PC-9 (cell line): ENCODE results near the gene SMTNL1. TPM values are rescaled to one million over a fixed set of nuclear protein-coding genes. Genes with fewer than 3 reads are reported as not detected.
"Not testable (repeated sequence)": the region's sequence is repeated elsewhere in the genome, so short reads cannot be mapped to it uniquely, and the experiment has no call there.

Source experiments
- BruUV-seq: library from RNA; stranded (reverse); fragments of 400-500 nt; replicated peaks from 2 replicates; lab custom pipeline; 2021; lab: Mats Ljungman, UMichigan
- CTCF ChIA-PET: fragments of 300-600 bp; sonication (Branson Sonifier 250); formaldehyde crosslinking; loops from one replicate; lab custom pipeline; 2022; ENCODE audit warnings: antibody characterized with exemption; lab: Charles Lee
- POLR2A ChIA-PET: fragments of 300-600 bp; sonication (Branson Sonifier 250); formaldehyde crosslinking; loops from one replicate; lab custom pipeline; 2022; ENCODE audit warnings: antibody characterized with exemption; ENCODE audit not compliant: unreplicated experiment; lab: Charles Lee
- DNase-seq, 2 experiments: peaks; one replicate each; pipeline versions ENCODE4 v3.0.0 to v3.0.0-alpha.2; 2015 to 2022; ENCODE audit warnings: mixed read lengths in 1 of 2
- H2AFZ ChIP-seq: fragments of 200-600 bp; sonication (generic); 2 replicates; pipeline ENCODE4 v1.8.1; 2017; ENCODE audit warnings: antibody characterized with exemption
- H3F3A ChIP-seq: fragments of 200-600 bp; sonication (generic); 2 replicates; pipeline ENCODE4 v1.8.1; 2017; ENCODE audit warnings: antibody characterized with exemption, mild to moderate bottlenecking, low read depth; ENCODE audit not compliant: insufficient read depth
- H3K27ac ChIP-seq: fragments of 200-600 bp; sonication (generic); 2 replicates; pipeline ENCODE4 v1.6.1; 2016; ENCODE audit warnings: mixed run types
- H3K27me3 ChIP-seq: fragments of 200-600 bp; sonication (generic); 2 replicates; pipeline ENCODE4 v1.6.1; 2016; ENCODE audit warnings: low read depth, mixed run types; ENCODE audit not compliant: insufficient read depth
- H3K36me3 ChIP-seq: fragments of 200-600 bp; sonication (generic); 2 replicates; pipeline ENCODE4 v1.6.1; 2016; ENCODE audit warnings: low read depth, mixed run types
- H3K4me1 ChIP-seq: fragments of 200-600 bp; sonication (generic); replicated peaks from 2 replicates; pipeline ENCODE4 v1.6.1; 2016; ENCODE audit warnings: mixed run types; ENCODE audit not compliant: insufficient read depth
- H3K4me2 ChIP-seq: fragments of 200-600 bp; sonication (generic); 2 replicates; pipeline ENCODE4 v1.6.1; 2017; ENCODE audit warnings: mixed run types
- H3K4me3 ChIP-seq: fragments of 200-600 bp; sonication (generic); 2 replicates; pipeline ENCODE4 v1.6.1; 2016; ENCODE audit warnings: mixed run types
- H3K79me2 ChIP-seq: fragments of 200-600 bp; sonication (generic); 2 replicates; pipeline ENCODE4 v1.6.1; 2017; ENCODE audit warnings: low read depth, mixed run types
- H3K9me2 ChIP-seq: fragments of 200-600 bp; sonication (generic); 2 replicates; pipeline ENCODE4 v1.8.1; 2017; ENCODE audit warnings: mild to moderate bottlenecking; ENCODE audit not compliant: insufficient read depth
- H3K9me3 ChIP-seq: fragments of 200-600 bp; sonication (generic); 2 replicates; pipeline ENCODE4 v1.8.1; 2016; ENCODE audit warnings: low read depth; ENCODE audit not compliant: insufficient read depth
- H4K20me1 ChIP-seq: fragments of 200-600 bp; sonication (generic); 2 replicates; pipeline ENCODE4 v1.8.1; 2017; ENCODE audit not compliant: insufficient read depth
- EZH2 ChIP-seq: fragments of 200-600 bp; sonication (generic); IDR thresholded peaks from 2 replicates; pipeline ENCODE4 v1.8.0; 2017; ENCODE audit warnings: antibody characterized with exemption, low read depth
- intact Hi-C: fragments of 100-400 bp; cut with micrococcal nuclease; formaldehyde crosslinking; loops from one replicate; pipeline ENCODE4 v1.10.0; 2022; ENCODE audit not compliant: unreplicated experiment
- total RNA-seq: library from RNA; stranded (reverse); gene quantifications from 2 replicates; pipeline ENCODE4 v1.2.3, GENCODE V29; 2021
- TF ChIP-seq, protein P1 (sequence below): fragments of 200-600 bp; sonication (generic); conservative IDR thresholded peaks from 2 replicates; pipeline ENCODE4 v1.6.1; 2017; ENCODE audit warnings: mixed run types, antibody characterized with exemption, mild to moderate bottlenecking, moderate library complexity

The SMTNL1 gene
- total RNA-seq, 1 experiment from 2014 or later: not detected

DNA sequence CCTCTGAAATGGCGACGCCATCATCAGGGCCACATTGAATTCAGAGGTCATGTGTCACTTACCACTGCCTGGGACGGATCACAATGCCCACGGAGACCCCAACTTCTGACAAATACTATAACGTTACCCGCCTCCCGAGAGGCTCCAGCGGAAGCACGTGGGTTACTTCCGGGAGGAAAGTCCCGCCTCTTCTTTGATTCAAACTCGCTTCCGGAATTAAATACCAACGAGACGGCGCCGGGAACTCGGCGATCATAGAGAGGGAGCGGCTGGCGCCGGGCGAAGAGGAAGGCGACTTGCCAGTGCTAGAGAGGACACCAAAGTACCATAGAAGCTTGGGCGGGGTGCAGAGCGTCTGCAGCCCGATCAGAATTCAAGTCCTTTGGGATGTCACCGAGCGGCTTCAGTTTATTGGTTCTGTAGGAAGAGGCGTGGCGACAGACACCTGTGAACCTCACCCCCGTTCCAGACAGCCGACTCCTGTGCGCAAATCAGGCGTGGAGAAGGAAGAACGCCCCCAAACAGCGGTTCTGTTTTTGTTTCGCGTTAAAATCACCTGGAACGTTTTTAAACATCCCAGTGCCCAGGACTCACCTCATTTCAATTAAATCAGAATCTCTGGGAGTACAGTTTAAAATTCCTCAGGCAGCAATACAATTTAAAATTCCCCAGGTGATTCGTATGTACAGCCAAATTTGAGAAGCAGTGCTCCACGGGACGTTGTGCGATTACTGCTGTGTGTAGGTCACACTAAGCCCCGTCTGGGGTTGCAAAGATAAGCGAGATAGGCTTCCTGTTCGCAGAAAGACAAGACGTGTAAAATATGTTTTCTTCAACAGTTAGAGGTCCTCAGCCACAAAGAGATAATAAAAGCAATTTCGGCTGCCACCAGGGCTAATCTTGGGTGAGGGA is 6.5 kb upstream of the SMTNL1 start, which contains the start of gene TIMM10:
Gene TIMM10, minus strand, starts transcription at position 159 of the 912 bp plus-strand sequence. CDS start 565 bp downstream, outside the sequence.
- Histone ChIP-seq H3K79me2 (peaks cover 20% of the 10 kb centered on the region), H3K4me1 (peaks cover 27% of the 10 kb centered on the region), H3K27me3 (peaks cover 4% of the 10 kb centered on the region; the same call in 1 of the 2 replicates), H2AFZ (peak within 1 kb of the TSS; percentile 98), H4K20me1 (no peaks in the 10 kb centered on the region), H3K36me3 (peaks cover 4% of the 10 kb centered on the region; the same call in 1 of the 2 replicates), H3K9me3 (no peaks in the 10 kb centered on the region), H3K4me2 (peak within 1 kb of the TSS; percentile 96), H3K27ac (peak within 1 kb of the TSS; percentile 48), H3K9me2 (no peaks in the 10 kb centered on the region), H3F3A (peaks cover 27% of the 10 kb centered on the region; the same call in 1 of the 2 replicates), H3K4me3 (peak within 1 kb of the TSS; percentile 83)
- no peak for TF ChIP-seq EZH2
- TF ChIP-seq, protein P1, sequence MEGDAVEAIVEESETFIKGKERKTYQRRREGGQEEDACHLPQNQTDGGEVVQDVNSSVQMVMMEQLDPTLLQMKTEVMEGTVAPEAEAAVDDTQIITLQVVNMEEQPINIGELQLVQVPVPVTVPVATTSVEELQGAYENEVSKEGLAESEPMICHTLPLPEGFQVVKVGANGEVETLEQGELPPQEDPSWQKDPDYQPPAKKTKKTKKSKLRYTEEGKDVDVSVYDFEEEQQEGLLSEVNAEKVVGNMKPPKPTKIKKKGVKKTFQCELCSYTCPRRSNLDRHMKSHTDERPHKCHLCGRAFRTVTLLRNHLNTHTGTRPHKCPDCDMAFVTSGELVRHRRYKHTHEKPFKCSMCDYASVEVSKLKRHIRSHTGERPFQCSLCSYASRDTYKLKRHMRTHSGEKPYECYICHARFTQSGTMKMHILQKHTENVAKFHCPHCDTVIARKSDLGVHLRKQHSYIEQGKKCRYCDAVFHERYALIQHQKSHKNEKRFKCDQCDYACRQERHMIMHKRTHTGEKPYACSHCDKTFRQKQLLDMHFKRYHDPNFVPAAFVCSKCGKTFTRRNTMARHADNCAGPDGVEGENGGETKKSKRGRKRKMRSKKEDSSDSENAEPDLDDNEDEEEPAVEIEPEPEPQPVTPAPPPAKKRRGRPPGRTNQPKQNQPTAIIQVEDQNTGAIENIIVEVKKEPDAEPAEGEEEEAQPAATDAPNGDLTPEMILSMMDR: peak; percentile 23; the same call in 1 of the 2 replicates
- DNase-seq: peak; percentile 98 to 99
- BruUV-seq: TSS peak; percentile 89
- ChIA-PET CTCF (interaction anchor here (1.2 kb wide), 1 partner anchor 37 kb away, joined by 5 read pairs; no protein-coding TSS in a partner anchor), POLR2A (interaction anchor here (0.5 to 0.8 kb wide), 3 partner anchors 10 to 373 kb away, joined by 3 to 6 read pairs (median 4); no protein-coding TSS in a partner anchor)
- intact Hi-C loops: loop anchor here (1.0 to 10.0 kb wide), 5 partner anchors 36 to 274 kb away; partner anchors contain the start of genes CLP1, MED19, TMX2 and UBE2L6

DNA sequence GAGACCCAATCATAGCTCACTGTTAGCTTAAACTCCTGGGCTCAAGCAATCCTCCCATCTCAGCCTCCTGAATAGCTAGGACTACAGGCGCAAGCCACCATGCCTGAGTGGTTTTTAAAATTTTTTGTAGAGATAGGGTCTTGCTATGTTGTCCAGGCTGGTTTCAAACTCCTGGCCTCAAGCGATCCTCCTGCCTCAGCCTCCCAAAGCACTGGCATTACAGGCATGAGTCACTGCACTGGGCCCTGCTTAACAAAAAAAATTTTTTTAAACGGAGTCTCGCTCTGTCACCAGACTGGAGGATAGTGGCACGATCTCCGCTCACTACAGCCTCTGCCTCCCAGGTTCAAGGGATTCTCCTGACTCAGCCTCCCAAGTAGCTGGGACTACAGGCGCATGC is 2.9 kb upstream of the SMTNL1 start:
- DNase-seq, H3K9me3 ChIP-seq, POLR2A ChIA-PET, H3K27me3 ChIP-seq, H3K27ac ChIP-seq, H3K4me3 ChIP-seq, H3K36me3 ChIP-seq, BruUV-seq, H4K20me1 ChIP-seq, H3K9me2 ChIP-seq, H2AFZ ChIP-seq, H3K4me2 ChIP-seq: not testable (repeated sequence)
- H3F3A ChIP-seq: peaks cover 12% of the 10 kb centered on the region; the same call in 1 of the 2 replicates
- CTCF ChIA-PET: interaction anchor here (0.7 kb wide), 1 partner anchor 107 kb away, joined by 5 read pairs; no protein-coding TSS in a partner anchor
- peaks cover 11% of the 10 kb centered on the region for H3K79me2 ChIP-seq
- H3K4me1 ChIP-seq: peaks cover 15% of the 10 kb centered on the region
- intact Hi-C loops: loop anchor here (5.0 to 10.0 kb wide), 2 partner anchors 123 to 270 kb away; partner anchors contain the start of gene CLP1

DNA sequence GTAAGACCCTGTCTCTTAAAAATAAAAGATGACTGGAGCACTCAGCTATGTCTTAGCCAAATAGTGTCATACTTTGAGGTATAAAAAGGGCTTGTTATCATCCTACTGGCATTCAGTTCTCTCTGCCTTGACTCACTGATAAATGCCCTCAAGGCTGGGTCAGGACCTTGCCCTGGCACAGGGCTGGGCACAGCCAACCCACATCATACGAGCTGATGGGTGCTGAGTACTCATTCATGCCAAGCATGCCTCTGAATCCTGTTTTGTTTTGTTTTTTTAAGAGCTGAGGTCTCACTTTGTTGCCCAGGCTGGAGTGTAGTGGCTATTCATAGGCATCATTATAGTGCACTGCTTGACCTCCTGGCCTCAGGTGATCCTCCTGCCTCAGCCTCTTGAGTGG is 1.9 kb downstream of the SMTNL1 start:
- BruUV-seq: no TSS peak
- no peak for DNase-seq
- Histone ChIP-seq H3K79me2 (no peaks in the 10 kb centered on the region), H3K4me1 (0 out of 2 replicates have a peak, but pooled peaks cover 5% of the 10 kb centered on the region), H3K4me2 (no peak overlapping the region), H3K27me3 (peaks cover 10% of the 10 kb centered on the region), H2AFZ (no peak overlapping the region), H3K9me2 (no peaks in the 10 kb centered on the region), H3K9me3 (no peaks in the 10 kb centered on the region), H3K27ac (no peak overlapping the region), H3K36me3 (no peaks in the 10 kb centered on the region), H4K20me1 (no peaks in the 10 kb centered on the region), H3K4me3 (no peak overlapping the region), H3F3A (no peaks in the 10 kb centered on the region)
- TF ChIP-seq, protein P1: no peak
- POLR2A ChIA-PET: no interaction called here
- CTCF ChIA-PET: no interaction called here
- intact Hi-C loops: loop anchor here (10.0 kb wide), 1 partner anchor 265 kb away; no protein-coding TSS in a partner anchor
